HG03064 (cell line): ENCODE measurements around the gene HOXA11.

Source experiments
- ATAC-seq: cut with Tn5 transposase; IDR thresholded peaks from one replicate; pipeline ENCODE4 v1.9.1; 2021; ENCODE audit warnings: low read depth; ENCODE audit not compliant: unreplicated experiment

The HOXA11 gene

DNA sequence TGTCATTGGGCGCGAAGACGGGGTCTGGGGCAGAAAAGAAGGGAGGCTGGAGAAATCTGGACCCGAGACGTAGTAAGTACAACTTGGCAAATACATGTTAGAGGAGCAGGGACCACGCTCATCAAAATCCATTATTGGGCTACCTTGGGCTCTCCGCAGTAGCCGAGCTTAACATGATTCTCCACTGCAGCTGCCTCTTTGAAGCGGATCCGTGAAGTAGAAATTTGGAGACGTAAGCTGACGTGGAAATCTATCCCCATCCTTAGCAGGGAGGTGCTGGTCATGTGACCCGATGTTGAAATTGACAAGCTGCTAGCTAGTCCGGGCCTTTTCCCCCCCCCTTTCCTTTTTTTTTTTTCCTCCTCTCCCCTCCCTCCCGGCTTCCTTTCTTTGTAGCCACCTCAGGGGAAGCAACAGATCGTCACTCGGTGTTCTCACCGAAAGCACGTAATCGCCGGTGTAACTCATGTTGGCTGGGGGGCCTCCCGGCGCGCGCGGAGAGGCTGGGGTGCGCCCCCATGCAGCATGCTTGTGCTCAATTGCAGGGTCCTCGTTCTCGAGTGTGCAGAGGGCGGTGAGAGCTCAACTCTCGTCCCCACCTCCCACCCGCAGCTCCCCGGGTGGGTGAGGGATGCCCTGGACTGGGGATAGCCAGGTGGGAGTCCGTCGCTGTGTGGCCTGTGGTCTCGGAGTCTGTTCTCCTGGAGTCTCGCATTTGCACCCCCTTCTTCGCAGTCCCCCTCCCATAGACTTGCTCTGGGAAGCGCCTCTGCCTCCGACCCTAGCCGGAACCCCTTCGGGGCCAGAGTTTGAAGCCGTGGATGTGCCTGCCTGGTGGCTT, at the start of gene HOXA11:
Gene HOXA11 (minus strand): TSS at position 220 of the 841 bp plus-strand sequence. CDS start 88 bp downstream, at position 132.
- ATAC-seq: no peak

DNA sequence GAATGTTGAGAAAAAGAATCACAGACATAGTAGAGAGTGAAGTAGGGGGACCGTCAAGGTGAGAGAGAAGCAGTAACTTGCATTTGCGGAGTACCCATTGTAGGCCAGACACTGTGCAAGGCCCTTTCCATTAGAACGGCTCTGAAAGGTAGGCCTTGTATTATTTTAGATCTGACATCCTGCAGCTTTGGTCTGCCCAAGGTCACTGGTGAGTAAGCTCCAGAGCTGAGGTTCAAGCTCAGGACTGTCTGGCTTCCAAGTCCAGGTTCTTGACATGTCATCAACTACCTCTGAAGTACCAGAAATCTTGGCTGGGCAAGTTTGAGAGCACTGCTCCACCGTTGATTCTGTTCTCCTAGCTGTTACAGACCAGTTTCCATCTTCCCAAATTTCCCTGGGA, 44.4 kb upstream of the HOXA11 start:
- no peak for ATAC-seq

DNA sequence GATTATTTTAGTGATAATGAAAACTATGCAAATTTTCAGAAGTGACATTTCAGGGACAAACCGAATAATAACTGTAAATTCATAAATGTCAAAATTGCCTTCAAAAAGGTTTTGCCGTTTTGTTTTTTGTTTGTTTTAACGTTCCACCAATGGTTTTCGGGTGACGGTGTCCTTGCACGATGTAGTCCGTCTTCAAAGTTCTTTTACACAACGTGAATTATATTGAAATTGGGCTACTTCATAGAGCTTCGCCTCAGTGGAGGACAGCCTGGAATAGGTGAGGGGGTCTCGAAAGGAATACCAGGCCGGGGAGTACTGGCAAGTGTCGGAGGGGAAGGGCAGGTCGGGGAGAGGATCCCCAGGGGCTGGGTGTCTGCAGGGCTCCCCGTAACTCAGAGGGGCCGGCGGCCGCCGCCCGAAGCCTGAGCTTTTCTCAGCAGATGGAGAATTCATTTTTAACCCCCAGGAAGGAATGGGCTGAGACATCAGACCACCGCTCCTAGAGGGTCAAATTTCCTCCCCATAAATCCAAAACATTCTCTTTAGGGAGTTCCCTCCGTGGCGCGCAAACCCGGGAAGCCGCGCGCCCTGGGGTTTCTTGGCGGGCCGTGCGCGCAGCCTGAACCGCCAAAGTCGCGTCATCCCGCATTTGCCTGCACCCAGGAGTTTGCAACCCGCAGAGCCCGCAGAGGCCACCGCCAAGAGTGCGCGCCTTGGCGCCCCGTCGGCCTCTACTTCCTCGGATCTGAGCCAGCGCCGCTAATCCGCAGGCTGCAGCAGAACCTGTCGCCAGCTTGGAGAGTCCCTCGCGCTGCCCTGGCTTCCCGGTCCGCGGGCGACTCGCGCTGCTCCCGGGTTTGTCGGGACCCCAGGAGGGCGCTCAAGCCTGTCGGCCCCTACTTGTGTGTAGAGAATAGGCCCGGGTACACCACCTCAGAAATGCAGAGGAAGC, 40.2 kb upstream of the HOXA11 start:
- ATAC-seq: no peak

DNA sequence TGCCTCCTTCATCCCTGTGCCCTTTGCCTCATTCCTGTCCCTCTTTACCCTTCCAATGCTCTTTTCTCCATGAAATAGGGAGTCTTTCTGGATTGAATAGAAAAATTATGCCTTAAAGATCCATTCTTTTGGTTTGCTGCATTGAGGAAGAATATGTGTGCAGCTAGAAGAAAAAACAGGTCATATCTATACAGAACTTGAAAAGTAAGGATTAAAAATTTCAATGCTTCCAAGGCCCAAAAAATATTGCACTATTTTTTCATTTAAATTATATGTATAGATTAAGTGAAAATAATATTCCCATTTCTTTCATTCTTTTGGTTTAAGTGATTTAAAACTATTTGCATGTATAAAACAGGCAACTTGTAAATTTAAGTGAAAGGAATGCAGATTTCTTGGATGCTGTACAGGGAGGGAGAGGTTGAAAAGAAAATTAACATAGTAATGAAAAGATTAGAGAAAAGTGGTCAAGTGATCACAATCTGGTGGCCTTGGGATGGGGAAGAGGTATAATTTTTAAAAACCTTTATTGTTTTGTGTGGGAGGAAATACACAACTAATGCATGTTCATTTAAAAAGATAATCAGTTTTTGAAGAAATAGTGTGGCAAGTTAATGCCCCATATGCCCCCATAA, 39.0 kb upstream of the HOXA11 start:
- ATAC-seq: no peak

DNA sequence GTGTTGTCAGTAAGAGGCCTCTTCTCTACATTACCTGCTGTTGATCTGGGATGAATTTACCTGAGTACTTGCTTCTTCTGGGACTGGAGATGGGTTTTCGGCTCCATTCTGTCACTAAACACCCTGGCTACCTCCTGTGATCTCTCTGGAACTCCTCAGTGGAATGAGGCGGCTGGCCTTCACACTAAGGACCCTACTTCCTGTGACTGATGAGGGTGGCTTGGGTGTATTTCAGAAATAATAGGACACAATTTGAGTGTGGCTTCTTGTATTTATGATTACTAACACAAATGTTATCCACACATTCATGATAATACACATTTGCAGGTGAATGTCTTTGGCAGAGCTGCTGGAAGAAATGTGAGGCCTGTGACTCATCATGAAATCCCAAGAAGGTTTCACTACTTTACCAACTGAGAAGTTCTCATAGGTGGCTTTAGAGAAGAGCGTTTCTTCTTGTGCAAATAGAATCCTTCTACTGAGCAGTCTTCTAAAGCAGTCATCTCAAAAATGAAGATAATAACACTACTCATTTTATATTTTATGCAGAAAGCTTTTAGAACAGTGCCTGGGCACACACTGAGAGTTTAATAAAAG, 36.3 kb upstream of the HOXA11 start:
- ATAC-seq: no peak

DNA sequence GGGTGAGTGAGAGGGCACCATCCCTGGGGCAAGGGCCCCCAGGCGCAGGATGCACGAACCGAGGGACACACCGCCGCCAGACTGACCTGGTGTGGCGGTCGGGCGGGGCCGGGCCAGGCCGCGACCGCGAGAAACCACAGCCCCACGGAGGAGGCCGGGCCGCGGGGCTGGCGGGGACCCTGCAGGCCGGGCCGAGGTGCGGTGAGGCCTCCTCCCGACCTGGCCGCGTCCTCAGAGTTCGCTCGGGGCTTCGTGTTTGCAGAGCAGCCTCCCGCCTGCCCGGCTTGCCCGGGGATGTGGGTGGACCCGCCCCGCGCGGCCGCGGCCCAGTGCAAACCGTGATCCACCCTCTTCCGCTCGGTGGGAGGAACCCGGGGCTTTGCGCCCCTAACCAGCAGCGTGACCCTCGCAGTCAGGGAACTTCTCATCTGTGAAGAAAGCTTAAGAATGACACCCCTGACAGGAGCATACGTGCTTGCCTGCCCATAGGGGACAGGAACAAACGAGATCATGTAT, 35.5 kb upstream of the HOXA11 start:
- no peak for ATAC-seq

DNA sequence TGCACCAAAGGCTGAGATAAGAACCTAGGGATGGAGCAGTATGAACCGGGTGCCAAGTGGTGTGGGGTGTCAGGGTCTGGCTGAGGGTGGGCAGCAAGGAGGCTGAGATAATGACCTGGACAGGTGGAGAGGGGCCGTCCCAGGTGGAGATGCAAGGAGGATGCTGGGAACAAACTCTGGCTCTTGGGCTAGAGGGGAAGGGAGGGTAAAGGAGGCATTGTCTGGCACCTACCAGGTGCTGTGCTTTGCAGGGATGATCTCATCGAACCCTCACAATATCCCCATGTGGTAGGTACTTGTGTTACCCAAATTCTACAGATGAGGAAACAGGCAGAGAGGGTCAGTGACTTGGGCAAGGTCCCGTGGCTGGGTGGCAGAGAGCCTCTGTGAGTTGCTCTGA, 34.8 kb upstream of the HOXA11 start:
- ATAC-seq: no peak

DNA sequence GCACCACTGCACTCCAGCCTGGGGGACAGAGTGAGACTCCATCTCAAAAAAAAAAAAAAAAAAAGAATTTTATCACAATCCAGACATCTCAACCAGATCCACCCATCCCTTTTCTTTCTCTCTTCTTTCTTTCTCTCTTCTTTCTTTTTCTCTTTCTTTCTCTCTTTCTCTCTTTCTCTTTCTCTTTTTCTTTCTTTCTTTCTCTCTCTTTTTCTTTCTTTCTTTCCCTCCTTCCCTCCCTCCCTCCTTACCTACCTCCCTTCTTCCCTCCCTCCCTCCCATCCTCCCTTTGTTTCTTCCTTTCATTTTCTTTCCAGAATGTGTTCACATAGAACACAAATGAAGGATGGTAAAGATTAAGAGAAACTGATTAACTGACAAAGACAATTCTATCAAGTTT, 32.9 kb upstream of the HOXA11 start:
- ATAC-seq: no peak

DNA sequence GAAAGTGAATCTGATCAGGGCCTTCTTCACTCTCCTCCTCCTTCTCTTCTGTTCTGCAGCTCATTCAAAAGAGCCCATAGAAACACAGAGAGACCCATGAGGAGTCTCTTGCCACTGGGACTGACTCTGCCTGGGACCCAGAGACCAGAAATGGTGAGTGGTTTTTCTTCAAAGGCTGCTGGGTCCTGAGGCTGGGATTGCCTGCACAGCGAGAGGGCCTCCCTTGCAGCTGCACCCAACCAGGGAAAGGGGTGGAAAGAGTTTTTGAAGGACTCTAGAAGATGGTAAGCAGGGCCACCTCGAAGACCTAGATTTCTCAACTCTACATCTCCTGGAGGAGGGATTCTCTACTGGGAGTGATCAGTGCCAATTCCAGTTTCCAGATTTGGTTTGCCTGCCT, 30.3 kb upstream of the HOXA11 start:
- no peak for ATAC-seq

DNA sequence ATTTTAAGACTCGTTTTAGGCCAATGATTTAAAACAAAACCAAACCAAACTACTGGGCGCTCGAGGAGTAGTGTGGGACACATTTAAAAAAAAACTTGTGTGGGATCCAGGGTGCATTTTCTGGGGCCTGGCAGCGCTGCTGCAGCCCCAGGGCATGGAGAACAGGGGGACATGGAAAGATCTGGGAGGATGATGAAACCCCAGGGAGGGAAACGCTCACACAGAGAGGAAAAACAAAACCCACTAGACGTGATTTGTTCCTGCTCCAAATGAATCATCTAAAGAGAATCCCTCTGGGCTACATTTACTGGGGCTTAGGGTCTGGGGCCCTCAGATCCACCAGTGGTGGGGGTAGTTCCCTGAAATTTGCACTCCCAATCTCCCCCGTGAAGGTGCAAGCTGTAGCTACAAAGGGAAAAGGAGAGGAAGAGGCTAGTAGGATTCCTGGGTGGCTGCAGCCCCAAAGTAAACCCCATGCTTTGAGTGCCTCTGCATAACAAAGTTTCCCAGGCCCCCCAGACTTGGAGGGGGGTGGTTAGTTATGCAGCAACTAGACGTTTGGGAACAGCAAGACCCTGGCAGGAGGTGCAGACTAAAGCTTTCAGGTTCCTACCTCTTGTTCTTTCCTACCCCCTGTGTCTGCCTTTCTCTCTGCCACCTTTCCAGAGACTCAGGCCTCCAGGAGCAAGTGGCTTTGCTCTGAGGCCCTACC, 29.4 kb upstream of the HOXA11 start:
- no peak for ATAC-seq

DNA sequence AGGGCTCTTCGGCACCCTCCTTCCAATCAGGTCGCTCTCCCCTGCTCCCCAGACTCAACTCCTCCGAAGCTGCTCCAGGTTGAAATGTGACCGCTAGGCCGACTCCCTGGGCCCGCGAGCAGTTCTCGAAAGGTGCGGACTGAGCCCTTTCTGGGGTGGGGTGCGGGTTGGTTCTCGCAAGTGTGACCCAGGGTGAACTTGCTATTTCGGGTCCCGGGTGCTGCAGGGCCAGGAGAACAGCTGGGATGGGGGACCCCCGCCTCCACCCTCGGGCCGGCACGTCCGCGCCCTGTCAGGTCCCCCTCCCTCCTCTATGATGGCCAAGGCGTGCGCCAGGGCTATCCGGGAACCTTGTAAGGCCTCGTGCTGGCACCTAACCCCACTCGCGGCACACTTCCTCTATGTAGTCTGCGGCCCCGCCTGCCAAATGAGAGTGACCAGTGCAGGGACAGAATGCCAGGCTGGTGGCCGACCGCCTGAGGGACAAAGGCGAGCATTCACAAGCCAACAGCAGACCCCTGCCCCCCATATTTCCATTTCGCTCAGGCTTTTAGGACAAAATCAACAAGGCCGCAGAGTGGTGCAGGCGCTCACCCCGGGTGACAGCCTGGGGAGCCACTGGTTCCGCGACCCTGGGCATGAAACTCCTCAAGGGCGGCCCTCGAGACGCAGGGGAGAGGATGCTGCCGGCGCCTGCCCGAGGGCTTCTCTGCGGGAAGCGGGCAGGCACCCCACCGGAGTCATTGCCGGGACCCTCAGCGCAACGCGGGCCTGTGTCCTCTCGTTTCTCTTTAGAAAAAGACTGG, 28.6 kb upstream of the HOXA11 start:
- no peak for ATAC-seq

DNA sequence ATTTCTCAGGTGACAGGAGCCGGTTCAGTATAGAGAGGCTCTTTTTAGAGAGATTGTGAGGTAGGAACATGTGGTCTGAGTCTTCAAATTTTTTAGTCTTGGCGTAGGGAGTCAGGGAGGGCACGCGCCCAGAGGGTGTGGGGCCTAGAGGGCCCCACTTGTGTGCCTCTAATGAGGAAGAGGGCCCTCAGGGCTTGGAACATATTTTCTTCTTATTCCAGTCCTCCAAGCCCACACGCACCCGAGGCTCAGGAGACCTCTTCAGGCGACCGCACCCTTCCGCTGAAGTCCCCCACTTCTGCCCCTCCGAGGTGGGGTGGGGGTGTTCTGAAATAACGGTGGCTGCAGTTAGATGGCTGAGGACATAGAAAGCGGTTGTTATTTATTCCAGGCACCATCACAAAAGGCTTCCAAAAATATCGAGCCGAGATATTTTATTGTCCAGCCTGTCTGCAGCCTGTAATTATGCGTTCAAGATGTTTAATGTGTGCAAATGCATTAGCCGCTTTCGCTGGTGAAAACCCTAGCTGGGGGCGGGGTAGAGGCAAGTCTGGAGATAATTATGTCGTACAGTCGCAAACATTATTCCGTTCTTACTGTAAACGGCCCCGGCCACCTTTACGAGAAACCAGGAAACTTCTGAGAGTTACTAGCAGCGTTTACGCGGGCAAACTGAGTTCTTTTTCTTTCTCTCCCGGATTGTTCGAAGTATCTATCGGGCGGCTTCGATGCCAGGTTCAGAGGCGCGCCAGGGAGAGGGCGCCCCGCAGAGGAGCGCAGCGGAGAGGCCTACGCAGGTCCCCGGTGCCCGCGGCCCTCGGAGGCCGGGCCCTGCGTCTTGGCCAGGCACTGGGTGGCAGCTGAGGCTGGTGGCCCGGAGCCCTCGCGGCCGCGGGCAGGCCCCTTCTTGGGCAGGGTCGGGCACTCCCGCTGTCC, 27.7 kb upstream of the HOXA11 start:
- ATAC-seq: no peak

DNA sequence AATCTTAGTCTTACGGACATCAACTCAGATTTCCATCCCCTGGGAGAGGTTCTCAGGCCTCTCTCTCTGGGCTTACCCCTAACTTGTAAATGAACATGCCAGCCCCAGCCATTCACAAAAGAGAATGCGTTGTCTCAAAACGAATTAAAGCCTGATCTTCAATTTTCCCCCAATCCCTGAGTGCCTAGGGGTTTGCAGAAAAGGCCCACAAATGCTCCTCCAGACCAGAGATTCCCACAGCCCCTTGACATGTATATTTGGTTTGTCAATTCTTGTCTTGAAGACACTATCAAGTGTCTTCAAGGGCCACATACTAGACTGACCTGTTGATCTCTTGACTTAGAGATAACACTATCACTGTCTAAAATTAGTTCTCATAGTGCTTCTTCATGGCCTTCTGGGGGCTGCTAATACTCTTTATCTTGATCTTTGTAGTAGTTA, 26.8 kb upstream of the HOXA11 start:
- no peak for ATAC-seq

DNA sequence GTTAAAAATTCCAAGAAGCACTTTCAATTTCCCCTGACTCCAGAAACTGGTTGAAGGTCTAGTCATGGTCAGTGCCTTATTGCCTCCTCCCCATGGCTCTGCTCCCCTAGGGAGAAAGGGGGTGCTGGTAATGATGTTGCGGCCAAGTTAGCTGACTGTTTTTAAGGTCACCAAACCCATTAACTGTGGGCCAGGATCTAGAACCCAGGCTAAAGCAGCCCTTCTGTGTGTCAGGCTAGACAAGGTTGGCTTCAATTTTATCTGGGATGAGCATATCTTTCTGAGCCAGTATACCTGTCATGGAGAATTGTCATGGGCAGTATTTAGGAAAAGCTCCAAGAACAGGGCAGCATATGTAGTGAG, 26.0 kb upstream of the HOXA11 start:
- ATAC-seq: no peak

DNA sequence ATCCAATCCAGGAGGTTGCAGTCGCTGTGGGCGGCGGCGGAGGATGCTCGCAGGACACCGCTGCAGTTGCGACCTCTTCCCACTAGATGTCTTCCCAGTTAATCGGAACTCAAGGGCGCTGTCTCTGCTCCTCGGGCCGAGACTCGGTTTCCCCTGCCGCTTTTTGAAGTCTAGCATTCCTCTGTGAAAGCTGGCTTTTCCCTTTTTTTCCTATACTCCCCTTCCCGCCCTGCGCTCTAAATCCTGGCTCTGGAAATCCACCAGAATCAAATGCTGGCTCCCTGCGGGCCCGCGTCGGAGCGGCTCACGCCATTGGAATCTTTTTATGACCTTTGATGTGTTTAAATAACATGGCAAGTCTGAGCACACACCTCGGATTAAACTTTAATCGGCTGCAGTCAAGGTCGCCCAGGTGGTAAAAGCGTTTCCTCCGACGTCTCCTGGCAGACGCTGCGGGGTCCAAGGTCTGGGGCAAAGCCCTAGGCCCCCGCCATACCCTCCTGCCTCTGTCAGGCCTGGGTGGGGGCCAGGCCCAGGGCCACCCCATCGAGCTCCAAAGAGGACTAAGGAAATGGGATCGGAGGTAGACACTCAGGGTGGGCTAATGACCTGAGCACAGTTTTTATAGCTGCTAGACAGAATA, 25.5 kb upstream of the HOXA11 start:
- no peak for ATAC-seq

DNA sequence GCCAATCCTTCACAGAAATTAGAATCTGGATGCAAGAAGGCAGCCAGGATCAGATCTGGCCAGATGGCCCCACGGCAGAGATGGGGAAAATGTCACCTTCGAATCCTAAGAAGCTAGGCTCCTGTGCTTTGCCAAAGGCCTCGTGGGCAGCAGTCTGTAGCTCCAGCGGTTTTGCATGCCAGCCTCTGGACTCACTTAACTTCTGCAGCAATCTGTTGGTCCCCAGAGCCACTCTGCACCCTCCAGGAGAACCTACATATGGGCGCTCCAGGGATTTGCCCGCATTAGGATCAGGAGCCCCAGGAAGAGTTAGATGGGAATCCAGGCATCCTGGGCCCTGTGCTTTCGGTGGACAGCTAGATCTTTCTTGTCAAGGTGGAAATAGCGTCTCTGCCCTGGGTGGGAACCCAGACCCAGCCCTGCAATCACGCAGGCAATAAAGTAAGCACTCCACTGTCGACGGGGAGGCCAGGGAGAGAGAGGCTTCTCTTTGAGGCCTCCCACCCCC, 25.0 kb upstream of the HOXA11 start:
- ATAC-seq: no peak

DNA sequence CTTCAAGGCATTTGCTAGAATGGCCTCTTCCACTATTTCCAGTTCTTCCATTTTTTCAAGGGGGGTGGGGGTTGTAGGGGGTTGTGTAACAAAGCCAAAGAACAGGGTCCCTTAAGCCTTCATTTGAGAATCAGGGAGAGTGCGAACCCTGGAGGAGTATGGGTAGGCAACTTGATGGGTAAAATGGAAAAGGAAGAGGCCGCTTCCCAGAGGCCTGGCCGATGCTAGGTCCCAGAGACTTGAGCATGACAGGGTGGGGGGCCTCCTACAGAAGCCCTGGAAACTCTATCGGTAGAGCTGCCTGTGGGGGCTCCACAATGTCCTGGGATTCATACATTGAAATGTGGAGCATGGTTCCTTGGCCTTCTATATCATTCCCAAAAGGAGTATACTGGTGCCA, 24.0 kb upstream of the HOXA11 start:
- no peak for ATAC-seq
